ENCODE measurements around the gene PTGES3L. TPM values are rescaled to one million over a fixed set of nuclear protein-coding genes. Genes with fewer than 3 reads are reported as not detected.

Gene PTGES3L
- total and polyA plus RNA-seq, 2 of the 13 experiments (the other 11 are each of a cell fraction or from before 2014, with no cell fraction given) = 1.2 to 2.9 TPM

DNA sequence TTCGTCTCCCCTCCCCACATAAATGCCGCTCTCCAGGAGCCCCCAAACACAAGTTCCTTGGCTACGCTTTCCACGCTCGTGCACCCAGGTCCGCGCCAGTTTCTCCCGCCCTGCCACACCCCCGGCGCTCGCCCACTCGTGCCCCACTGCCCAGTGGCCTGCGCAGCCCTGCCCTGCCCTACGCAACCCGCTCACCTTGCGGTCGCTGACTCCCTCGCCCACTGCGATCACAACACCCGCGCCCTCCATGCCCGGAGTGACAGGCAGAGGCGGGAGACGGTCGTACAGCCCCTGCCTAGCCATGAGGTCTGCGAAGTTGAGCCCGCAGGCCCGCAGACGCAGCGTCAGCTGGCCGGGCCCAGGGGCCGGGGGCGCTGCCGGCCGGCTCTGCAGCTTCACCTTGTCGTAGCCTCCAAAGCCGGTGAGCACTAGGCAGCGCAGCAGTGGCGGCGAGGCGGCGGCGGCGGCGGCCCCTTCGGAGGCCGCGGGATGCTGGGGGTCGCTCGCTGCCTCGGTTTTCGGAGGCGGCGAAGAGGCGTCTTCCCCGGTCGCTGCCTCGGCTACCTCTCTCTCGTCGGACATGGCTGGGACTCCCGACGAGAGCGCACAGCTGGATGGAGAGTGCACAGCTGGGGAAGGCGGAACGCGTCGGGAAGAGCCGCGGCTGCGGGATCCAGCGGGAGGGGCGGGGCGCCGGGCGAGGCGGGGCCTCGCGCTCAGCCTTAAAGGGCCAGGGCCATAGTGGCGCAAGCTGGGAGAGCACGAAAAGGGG, 42.0 kb upstream of the PTGES3L start, which contains the start of gene VAT1 (continued):
- TF ChIP-seq, protein P1, sequence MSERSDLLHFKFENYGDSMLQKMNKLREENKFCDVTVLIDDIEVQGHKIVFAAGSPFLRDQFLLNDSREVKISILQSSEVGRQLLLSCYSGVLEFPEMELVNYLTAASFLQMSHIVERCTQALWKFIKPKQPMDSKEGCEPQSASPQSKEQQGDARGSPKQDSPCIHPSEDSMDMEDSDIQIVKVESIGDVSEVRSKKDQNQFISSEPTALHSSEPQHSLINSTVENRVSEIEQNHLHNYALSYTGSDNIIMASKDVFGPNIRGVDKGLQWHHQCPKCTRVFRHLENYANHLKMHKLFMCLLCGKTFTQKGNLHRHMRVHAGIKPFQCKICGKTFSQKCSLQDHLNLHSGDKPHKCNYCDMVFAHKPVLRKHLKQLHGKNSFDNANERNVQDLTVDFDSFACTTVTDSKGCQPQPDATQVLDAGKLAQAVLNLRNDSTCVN (CRISPR knock-in tag; IDR thresholded peaks at IDR 0.05; ENCODE audit: borderline replicate concordance) = peak; percentile 25; the same call in 1 of the 2 replicates
- TF ChIP-seq FOSL2 (CRISPR knock-in tag; IDR thresholded peaks at IDR 0.05) = peak; percentile 18
- peak; percentile 84 for TF ChIP-seq SPEN (CRISPR knock-in tag; IDR thresholded peaks at IDR 0.05; ENCODE audit: low read depth)
- TF ChIP-seq, protein P2, sequence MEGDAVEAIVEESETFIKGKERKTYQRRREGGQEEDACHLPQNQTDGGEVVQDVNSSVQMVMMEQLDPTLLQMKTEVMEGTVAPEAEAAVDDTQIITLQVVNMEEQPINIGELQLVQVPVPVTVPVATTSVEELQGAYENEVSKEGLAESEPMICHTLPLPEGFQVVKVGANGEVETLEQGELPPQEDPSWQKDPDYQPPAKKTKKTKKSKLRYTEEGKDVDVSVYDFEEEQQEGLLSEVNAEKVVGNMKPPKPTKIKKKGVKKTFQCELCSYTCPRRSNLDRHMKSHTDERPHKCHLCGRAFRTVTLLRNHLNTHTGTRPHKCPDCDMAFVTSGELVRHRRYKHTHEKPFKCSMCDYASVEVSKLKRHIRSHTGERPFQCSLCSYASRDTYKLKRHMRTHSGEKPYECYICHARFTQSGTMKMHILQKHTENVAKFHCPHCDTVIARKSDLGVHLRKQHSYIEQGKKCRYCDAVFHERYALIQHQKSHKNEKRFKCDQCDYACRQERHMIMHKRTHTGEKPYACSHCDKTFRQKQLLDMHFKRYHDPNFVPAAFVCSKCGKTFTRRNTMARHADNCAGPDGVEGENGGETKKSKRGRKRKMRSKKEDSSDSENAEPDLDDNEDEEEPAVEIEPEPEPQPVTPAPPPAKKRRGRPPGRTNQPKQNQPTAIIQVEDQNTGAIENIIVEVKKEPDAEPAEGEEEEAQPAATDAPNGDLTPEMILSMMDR (CRISPR knock-in tag; IDR thresholded peaks at IDR 0.05) = peak; percentile 21
- peak; percentile 71; the same call in 1 of the 2 replicates for TF ChIP-seq MAZ (IDR thresholded peaks at IDR 0.05; ENCODE audit: borderline replicate concordance, low read depth, low read length)
- TF ChIP-seq MAZ (CRISPR knock-in tag; IDR thresholded peaks at IDR 0.05; ENCODE audit: low read depth) = peak; percentile 92
- TF ChIP-seq, protein P3, sequence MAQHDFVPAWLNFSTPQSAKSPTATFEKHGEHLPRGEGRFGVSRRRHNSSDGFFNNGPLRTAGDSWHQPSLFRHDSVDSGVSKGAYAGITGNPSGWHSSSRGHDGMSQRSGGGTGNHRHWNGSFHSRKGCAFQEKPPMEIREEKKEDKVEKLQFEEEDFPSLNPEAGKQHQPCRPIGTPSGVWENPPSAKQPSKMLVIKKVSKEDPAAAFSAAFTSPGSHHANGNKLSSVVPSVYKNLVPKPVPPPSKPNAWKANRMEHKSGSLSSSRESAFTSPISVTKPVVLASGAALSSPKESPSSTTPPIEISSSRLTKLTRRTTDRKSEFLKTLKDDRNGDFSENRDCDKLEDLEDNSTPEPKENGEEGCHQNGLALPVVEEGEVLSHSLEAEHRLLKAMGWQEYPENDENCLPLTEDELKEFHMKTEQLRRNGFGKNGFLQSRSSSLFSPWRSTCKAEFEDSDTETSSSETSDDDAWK (CRISPR knock-in tag; IDR thresholded peaks at IDR 0.05) = no peak
- no peak for TF ChIP-seq SMAD1 (CRISPR knock-in tag; IDR thresholded peaks at IDR 0.05; ENCODE audit: borderline replicate concordance, low read depth)
- 0 out of 2 replicates have a peak, but pooled peaks have one; percentile 29 for TF ChIP-seq YEATS2 (CRISPR knock-in tag; IDR thresholded peaks at IDR 0.05; ENCODE audit: borderline replicate concordance)
- peak; percentile 64 for TF ChIP-seq ZNF781 (CRISPR knock-in tag; IDR thresholded peaks at IDR 0.05; ENCODE audit: borderline replicate concordance, not compliant biosample characterization)
- peak; percentile 79 for TF ChIP-seq SP4 (CRISPR knock-in tag; IDR thresholded peaks at IDR 0.05)
- TF ChIP-seq FOXC1 (CRISPR knock-in tag; IDR thresholded peaks at IDR 0.05; ENCODE audit: borderline replicate concordance) = no peak
- peak; percentile 84 for TF ChIP-seq ZNF430 (CRISPR knock-in tag; IDR thresholded peaks at IDR 0.05)
- TF ChIP-seq, protein P4, sequence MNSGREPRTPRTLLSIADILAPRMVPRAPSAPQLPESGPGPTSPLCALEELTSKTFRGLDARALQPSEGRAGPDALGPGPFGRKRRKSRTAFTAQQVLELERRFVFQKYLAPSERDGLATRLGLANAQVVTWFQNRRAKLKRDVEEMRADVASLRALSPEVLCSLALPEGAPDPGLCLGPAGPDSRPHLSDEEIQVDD (CRISPR knock-in tag; IDR thresholded peaks at IDR 0.05; ENCODE audit: borderline replicate concordance) = peak; percentile 74; the same call in 1 of the 2 replicates
- TF ChIP-seq NCOA2 (CRISPR knock-in tag; IDR thresholded peaks at IDR 0.05) = no peak
- peak; percentile 64; the same call in 1 of the 2 replicates for TF ChIP-seq ZNF263 (CRISPR knock-in tag; IDR thresholded peaks at IDR 0.05)
- no peak; the same call in none of the 2 replicates for TF ChIP-seq ELF3 (CRISPR knock-in tag; IDR thresholded peaks at IDR 0.05)
- TF ChIP-seq ZNF335 (CRISPR knock-in tag; IDR thresholded peaks at IDR 0.05) = no peak
- no peak for TF ChIP-seq CBFB (CRISPR knock-in tag; IDR thresholded peaks at IDR 0.05)
- no peak for TF ChIP-seq RBAK (CRISPR knock-in tag; IDR thresholded peaks at IDR 0.05)
- TF ChIP-seq, protein P5, sequence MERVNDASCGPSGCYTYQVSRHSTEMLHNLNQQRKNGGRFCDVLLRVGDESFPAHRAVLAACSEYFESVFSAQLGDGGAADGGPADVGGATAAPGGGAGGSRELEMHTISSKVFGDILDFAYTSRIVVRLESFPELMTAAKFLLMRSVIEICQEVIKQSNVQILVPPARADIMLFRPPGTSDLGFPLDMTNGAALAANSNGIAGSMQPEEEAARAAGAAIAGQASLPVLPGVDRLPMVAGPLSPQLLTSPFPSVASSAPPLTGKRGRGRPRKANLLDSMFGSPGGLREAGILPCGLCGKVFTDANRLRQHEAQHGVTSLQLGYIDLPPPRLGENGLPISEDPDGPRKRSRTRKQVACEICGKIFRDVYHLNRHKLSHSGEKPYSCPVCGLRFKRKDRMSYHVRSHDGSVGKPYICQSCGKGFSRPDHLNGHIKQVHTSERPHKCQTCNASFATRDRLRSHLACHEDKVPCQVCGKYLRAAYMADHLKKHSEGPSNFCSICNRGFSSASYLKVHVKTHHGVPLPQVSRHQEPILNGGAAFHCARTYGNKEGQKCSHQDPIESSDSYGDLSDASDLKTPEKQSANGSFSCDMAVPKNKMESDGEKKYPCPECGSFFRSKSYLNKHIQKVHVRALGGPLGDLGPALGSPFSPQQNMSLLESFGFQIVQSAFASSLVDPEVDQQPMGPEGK (CRISPR knock-in tag; IDR thresholded peaks at IDR 0.05) = peak; percentile 49

All from HepG2 (cell line).